Spleen (tissue), 7 donors: ENCODE measurements around the gene COL1A1.

Source experiments
- CTCF ChIP-seq, 11 experiments: fragments of 200-600 bp in 7 of 11; fragments of 450-650 bp in 4 of 11; sonication (generic) in 4 of 11; IDR thresholded peaks in 8 of 11; conservative IDR thresholded peaks in 3 of 11; 1 replicate in 7 of 11; 2 replicates in 4 of 11; pipeline versions ENCODE4 v1.4.0 to v1.8.0; 2016 to 2021; ENCODE audit warnings: antibody characterized with exemption in 11 of 11, inconsistent platforms in 4 of 11, mild to moderate bottlenecking in 1 of 11
- POLR2A ChIP-seq, 3 donors: fragments of 450-650 bp; IDR thresholded peaks; one replicate each; pipeline ENCODE4 v1.5.1; 2017; ENCODE audit warnings: antibody characterized with exemption in 3 of 3, mild to moderate bottlenecking in 1 of 3
- POLR2AphosphoS5 ChIP-seq, 3 donors: sonication (generic); formaldehyde crosslinking; IDR thresholded peaks; one replicate each; pipeline ENCODE4 v1.5.1; 2017; ENCODE audit warnings: antibody characterized with exemption in 3 of 3
- donor health status: DM: no; HTN: no; CAD: no; lungs with moderate emphysema.
- donor health status: DM: no; HTN: no; CAD: no.
- donor health status: DM: no; HTN: no; CAD: no.

- TF ChIP-seq CTCF (IDR thresholded peaks at IDR 0.05 in 8 of 11, conservative IDR thresholded peaks at IDR 0.05 in 3 of 11) = no peak
- TF ChIP-seq POLR2A (IDR thresholded peaks at IDR 0.05) = no peak
- no peak for TF ChIP-seq POLR2AphosphoS5 (IDR thresholded peaks at IDR 0.05)
These were observed 14.6 kb downstream of the COL1A1 start for GRCh38 chr17:50186661-50187393.
